SK-N-SH (cell line): ENCODE measurements around the gene TLE5. TPM values are rescaled to one million over a fixed set of nuclear protein-coding genes. Genes with fewer than 3 reads are reported as not detected.
A peak's percentile ranks its signal among the peaks of the same experiment; 100 is the strongest.

Source experiments
- CTCF ChIA-PET: fragments of 300-600, 350-600 bp; formaldehyde crosslinking; extraction: SDS; loops from one replicate; lab custom pipeline; 2021; lab: Yijun Ruan, JAX
- POLR2A ChIA-PET: fragments of 350-600 bp; sonication (Branson Sonifier 250); formaldehyde crosslinking; extraction: SDS; loops from one replicate; lab custom pipeline; 2020; ENCODE audit warnings: antibody characterized with exemption, inconsistent platforms; lab: Yijun Ruan, JAX
- DNase-seq: peaks from one replicate; pipeline ENCODE4 v3.0.0; 2012
- H2AFZ ChIP-seq: fragments of 200-600 bp; sonication (generic); 2 replicates; pipeline ENCODE4 v1.8.1; 2016; ENCODE audit warnings: antibody characterized with exemption, mild to moderate bottlenecking, low read depth
- H3F3A ChIP-seq: fragments of 200-600 bp; sonication (generic); replicated peaks from 2 replicates; pipeline ENCODE3; 2016; ENCODE audit warnings: antibody characterized with exemption, mild to moderate bottlenecking; ENCODE audit not compliant: insufficient read depth
- H3K27ac ChIP-seq, 2 experiments: fragments of 200-500 bp in 1 of 2; fragments of 200-600 bp in 1 of 2; sonication (Bioruptor generic) in 1 of 2; sonication (generic), shearing (Covaris generic) in 1 of 2; 2 replicates each; pipeline versions ENCODE4 v1.5.1 to v1.6.1; 2014 to 2016; ENCODE audit warnings: low read depth in 2 of 2, inconsistent platforms in 1 of 2, low read length in 1 of 2, mild to moderate bottlenecking in 1 of 2, mixed read lengths in 1 of 2
- H3K27me3 ChIP-seq: fragments of 200-600 bp; sonication (generic), shearing (Covaris generic); 2 replicates; pipeline ENCODE4 v1.6.1; 2016; ENCODE audit warnings: mixed run types; ENCODE audit not compliant: insufficient read depth
- H3K36me3 ChIP-seq, 2 experiments: fragments of 200-500 bp in 1 of 2; fragments of 200-600 bp in 1 of 2; sonication (Bioruptor generic) in 1 of 2; sonication (generic) in 1 of 2; replicated peaks in 1 of 2; 2 replicates each; pipeline versions ENCODE3 to v1.5.1; 2014 to 2016; ENCODE audit warnings: low read length in 1 of 2, mild to moderate bottlenecking in 1 of 2; ENCODE audit not compliant: insufficient read depth in 2 of 2, control insufficient read depth in 1 of 2
- H3K4me1 ChIP-seq, 2 experiments: fragments of 200-500 bp in 1 of 2; fragments of 200-600 bp in 1 of 2; sonication (Bioruptor generic) in 1 of 2; sonication (generic), shearing (Covaris generic) in 1 of 2; 2 replicates each; pipeline versions ENCODE4 v1.5.1 to v1.6.1; 2014 to 2016; ENCODE audit warnings: low read depth in 1 of 2, low read length in 1 of 2, mixed run types in 1 of 2; ENCODE audit not compliant: insufficient read depth in 2 of 2, control insufficient read depth in 1 of 2
- H3K4me2 ChIP-seq: fragments of 200-600 bp; sonication (generic), shearing (Covaris generic); 2 replicates; pipeline ENCODE4 v1.6.1; 2017; ENCODE audit warnings: mixed run types
- H3K4me3 ChIP-seq, 2 experiments: fragments of 200-500 bp in 1 of 2; fragments of 200-600 bp in 1 of 2; sonication (Bioruptor generic) in 1 of 2; sonication (generic), shearing (Covaris generic) in 1 of 2; 2 replicates each; pipeline versions ENCODE4 v1.5.1 to v1.8.1; 2014 to 2016; ENCODE audit warnings: low read depth in 2 of 2, inconsistent platforms in 1 of 2, low read length in 1 of 2, mild to moderate bottlenecking in 1 of 2, mixed read lengths in 1 of 2, moderate library complexity in 1 of 2
- H3K79me2 ChIP-seq: fragments of 200-600 bp; sonication (generic); 2 replicates; pipeline ENCODE4 v1.8.1; 2017; ENCODE audit warnings: mild to moderate bottlenecking; ENCODE audit not compliant: insufficient read depth
- H3K9ac ChIP-seq: fragments of 200-600 bp; sonication (generic); 2 replicates; pipeline ENCODE4 v1.6.1; 2017; ENCODE audit warnings: mixed run types
- H3K9me2 ChIP-seq: fragments of 200-600 bp; sonication (generic); 2 replicates; pipeline ENCODE4 v1.6.1; 2017; ENCODE audit warnings: mixed run types
- H3K9me3 ChIP-seq: fragments of 200-600 bp; sonication (generic); 2 replicates; pipeline ENCODE4 v1.6.1; 2017; ENCODE audit warnings: mixed run types, mild to moderate bottlenecking, moderate library complexity
- H4K20me1 ChIP-seq: fragments of 200-600 bp; sonication (generic); 2 replicates; pipeline ENCODE4 v1.6.1; 2017; ENCODE audit warnings: mild to moderate bottlenecking, mixed run types; ENCODE audit not compliant: insufficient read depth
- ELF1 ChIP-seq: IDR thresholded peaks from 2 replicates; pipeline ENCODE4 v1.4.0; 2012
- EP300 ChIP-seq, 2 experiments: IDR thresholded peaks; 2 replicates each; pipeline versions ENCODE4 v1.4.0 to v1.6.1; 2012; ENCODE audit warnings: borderline replicate concordance in 1 of 2, low read depth in 1 of 2, low read length in 1 of 2
- GABPA ChIP-seq: IDR thresholded peaks from 2 replicates; pipeline ENCODE4 v1.4.0; 2012; ENCODE audit warnings: low read depth, mild to moderate bottlenecking
- GATA2 ChIP-seq: sonication (generic); formaldehyde crosslinking; IDR thresholded peaks from 2 replicates; pipeline ENCODE4 v1.5.0; 2020; ENCODE audit warnings: mild to moderate bottlenecking, missing genetic modification reagents
- JUND ChIP-seq: IDR thresholded peaks from 2 replicates; pipeline ENCODE4 v1.4.0; 2012
- MEF2A ChIP-seq: IDR thresholded peaks from 2 replicates; pipeline ENCODE4 v1.4.0; 2012; ENCODE audit warnings: low read depth, borderline replicate concordance
- MXI1 ChIP-seq: IDR thresholded peaks from 2 replicates; pipeline ENCODE4 v1.6.1; 2012; ENCODE audit warnings: mild to moderate bottlenecking, low read depth, low read length, improper control_type of control experiment
- NFIC ChIP-seq: IDR thresholded peaks from 2 replicates; pipeline ENCODE4 v1.4.0; 2012; ENCODE audit warnings: borderline replicate concordance
- NRF1 ChIP-seq: IDR thresholded peaks from 2 replicates; pipeline ENCODE4 v1.6.1; 2012; ENCODE audit warnings: low read depth, mild to moderate bottlenecking, low read length
- POLR2AphosphoS5 ChIP-seq: IDR thresholded peaks from 2 replicates; pipeline ENCODE4 v1.6.1; 2012; ENCODE audit warnings: low read depth, low read length
- RCOR1 ChIP-seq: fragments of 150-350 bp; IDR thresholded peaks from 2 replicates; pipeline ENCODE4 v1.6.1; 2017; ENCODE audit warnings: antibody characterized with exemption, low read length
- RFX5 ChIP-seq: IDR thresholded peaks from 2 replicates; pipeline ENCODE4 v1.6.1; 2012; ENCODE audit warnings: mild to moderate bottlenecking, improper control_type of control experiment, low read length
- SIN3A ChIP-seq: IDR thresholded peaks from 2 replicates; pipeline ENCODE4 v1.6.1; 2012; ENCODE audit warnings: low read depth, mild to moderate bottlenecking, low read length, moderate library complexity, borderline replicate concordance
- TAF1 ChIP-seq: IDR thresholded peaks from 2 replicates; pipeline ENCODE4 v1.6.1; 2012; ENCODE audit warnings: low read depth, mild to moderate bottlenecking, low read length, moderate library complexity, borderline replicate concordance
- TCF12 ChIP-seq: IDR thresholded peaks from 2 replicates; pipeline ENCODE4 v1.4.0; 2012
- YY1 ChIP-seq: IDR thresholded peaks from 2 replicates; pipeline ENCODE4 v1.4.0; 2012; ENCODE audit warnings: low read depth, mild to moderate bottlenecking
- WGBS: methylation state at CpG from one replicate; pipeline ENCODE4 v1.1.6; 2017; ENCODE audit warnings: low lambda C conversion rate; 5-methylcytosine and 5-hydroxymethylcytosine counted together
- polyA plus RNA-seq, 3 experiments: library from polyadenylated mRNA; depleted of rRNA; stranded (reverse); fragments of >200 nt; gene quantifications; 2 replicates each; pipeline ENCODE4 v1.2.3, GENCODE V29; 2012
- TF ChIP-seq, protein P1 (sequence below): IDR thresholded peaks from 2 replicates; pipeline ENCODE4; 2012
- TF ChIP-seq, protein P2 (sequence below): fragments of 150-350 bp; IDR thresholded peaks from 2 replicates; pipeline ENCODE4 v1.6.1; 2017; ENCODE audit warnings: antibody characterized with exemption, low read length, low read depth, borderline replicate concordance
- TF ChIP-seq, protein P3 (sequence below): IDR thresholded peaks from 2 replicates; pipeline ENCODE4 v1.4.0; 2012; ENCODE audit warnings: low read depth, borderline replicate concordance
- TF ChIP-seq, protein P4 (sequence below): IDR thresholded peaks from 2 replicates; pipeline ENCODE4 v1.4.0; 2012; ENCODE audit warnings: low read depth

The TLE5 gene
- polyA plus RNA-seq, 1 of the 3 experiments (the other 2 are of a cell fraction): 519 TPM

DNA sequence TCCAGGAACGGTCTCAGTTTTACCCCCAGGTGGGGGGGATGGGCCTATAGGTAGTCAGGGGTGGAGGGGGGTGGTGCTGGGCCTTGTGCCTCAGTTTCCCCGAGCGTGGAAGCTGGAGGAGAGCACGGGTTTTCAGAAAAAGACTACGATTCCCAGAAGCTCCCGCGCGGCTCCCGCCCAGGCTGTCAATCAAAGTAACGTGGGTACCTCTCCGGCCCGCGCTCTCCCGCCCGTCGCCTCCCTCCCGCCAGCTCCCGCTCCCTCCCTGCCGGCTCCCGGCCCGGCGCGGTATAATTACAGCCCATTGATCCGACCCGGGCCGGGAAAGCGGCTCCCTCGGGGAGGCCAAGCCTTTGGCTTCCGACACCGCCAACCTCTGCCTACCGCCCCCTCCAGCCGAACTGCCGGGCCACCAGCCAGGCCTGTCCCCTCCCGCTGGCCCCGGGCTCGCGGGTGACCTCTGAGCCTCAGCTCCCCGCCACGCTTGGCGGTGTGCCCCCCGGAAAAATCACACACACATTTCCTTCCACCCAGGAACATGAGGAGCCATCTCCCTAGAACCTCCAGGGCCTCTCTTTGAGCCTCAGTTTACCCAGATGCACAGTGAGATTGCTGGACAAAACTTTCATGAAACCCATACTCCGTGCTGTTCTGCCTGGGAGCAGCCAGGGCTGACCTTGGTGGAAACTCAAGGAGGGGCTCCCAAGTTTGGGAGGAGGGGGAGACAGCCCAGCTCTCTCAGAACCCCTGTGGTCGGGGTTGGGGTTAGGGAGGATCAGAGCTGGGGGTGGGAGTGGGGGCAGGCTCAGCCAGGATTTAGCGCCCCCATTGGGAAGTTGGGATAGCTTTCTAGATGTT is 25.9 kb downstream of the TLE5 start (continued):
- TF ChIP-seq GATA2 (CRISPR knock-in tag) (peak; percentile 18; the same call in 1 of the 2 replicates), NRF1 (no peak), TAF1 (no peak), MXI1 (no peak), GABPA (peak; percentile 40; the same call in 1 of the 2 replicates), NFIC (peak; percentile 64), SIN3A (no peak), ELF1 (no peak), RFX5 (no peak)
- TF ChIP-seq, protein P1, sequence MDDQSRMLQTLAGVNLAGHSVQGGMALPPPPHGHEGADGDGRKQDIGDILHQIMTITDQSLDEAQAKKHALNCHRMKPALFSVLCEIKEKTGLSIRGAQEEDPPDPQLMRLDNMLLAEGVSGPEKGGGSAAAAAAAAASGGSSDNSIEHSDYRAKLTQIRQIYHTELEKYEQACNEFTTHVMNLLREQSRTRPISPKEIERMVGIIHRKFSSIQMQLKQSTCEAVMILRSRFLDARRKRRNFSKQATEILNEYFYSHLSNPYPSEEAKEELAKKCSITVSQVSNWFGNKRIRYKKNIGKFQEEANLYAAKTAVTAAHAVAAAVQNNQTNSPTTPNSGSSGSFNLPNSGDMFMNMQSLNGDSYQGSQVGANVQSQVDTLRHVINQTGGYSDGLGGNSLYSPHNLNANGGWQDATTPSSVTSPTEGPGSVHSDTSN: peak; percentile 99
- TF ChIP-seq, protein P2, sequence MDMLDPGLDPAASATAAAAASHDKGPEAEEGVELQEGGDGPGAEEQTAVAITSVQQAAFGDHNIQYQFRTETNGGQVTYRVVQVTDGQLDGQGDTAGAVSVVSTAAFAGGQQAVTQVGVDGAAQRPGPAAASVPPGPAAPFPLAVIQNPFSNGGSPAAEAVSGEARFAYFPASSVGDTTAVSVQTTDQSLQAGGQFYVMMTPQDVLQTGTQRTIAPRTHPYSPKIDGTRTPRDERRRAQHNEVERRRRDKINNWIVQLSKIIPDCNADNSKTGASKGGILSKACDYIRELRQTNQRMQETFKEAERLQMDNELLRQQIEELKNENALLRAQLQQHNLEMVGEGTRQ: no peak

DNA sequence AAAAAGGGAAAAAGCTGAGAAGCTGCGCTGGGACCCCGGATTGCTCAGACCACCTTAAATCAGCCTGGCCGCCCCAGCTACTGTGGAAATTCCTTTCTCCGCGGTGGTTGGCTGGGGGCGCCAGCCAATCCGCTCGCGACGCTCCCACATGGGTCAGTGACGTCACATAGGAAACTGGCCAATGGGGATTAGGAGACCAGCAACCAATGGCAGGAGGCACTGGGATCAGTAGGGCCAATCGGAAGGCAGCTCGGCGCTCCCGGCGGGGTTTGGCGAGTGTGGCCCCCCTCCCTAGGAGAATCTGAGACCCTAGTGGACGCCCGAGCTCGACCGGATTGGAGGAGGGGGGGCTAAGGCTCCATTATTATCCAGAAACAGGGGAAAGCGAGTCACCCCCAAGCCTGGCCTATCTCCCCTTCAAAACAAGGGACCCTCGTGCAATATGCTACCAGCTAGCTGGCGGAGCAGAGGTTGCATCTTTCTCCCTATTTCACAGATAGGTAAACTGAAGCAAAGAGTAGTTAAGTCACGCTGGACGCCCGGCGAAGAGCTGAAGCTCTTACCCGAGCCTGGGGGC is 26.7 kb downstream of the TLE5 start:
- H3K36me3 ChIP-seq: no peaks in the 10 kb centered on the region
- WGBS: 1% methylated on average over 18 of the region's 29 CpGs
- H3K4me3 ChIP-seq: peak overlapping the region; percentile 49 to 69
- peak; percentile 98 for DNase-seq
- H3K79me2 ChIP-seq: no peaks in the 10 kb centered on the region
- no peaks in the 10 kb centered on the region for H4K20me1 ChIP-seq
- ChIA-PET POLR2A (interaction anchor here (0.5 to 3.4 kb wide), 11 partner anchors 11 to 151 kb away, joined by 3 to 21 read pairs (median 4); no protein-coding TSS in a partner anchor), CTCF (interaction anchor here (0.7 to 3.5 kb wide), 19 partner anchors 8 to 148 kb away, joined by 3 to 20 read pairs (median 6); partner anchors contain the start of genes TLE5 and TLE6)
- peak overlapping the region; percentile 99 for H3K4me2 ChIP-seq
- H3K9me2 ChIP-seq: no peaks in the 10 kb centered on the region
- H3K4me1 ChIP-seq: peaks cover 0 to 14% of the 10 kb centered on the region in 2 experiments; a peak in 1 of 4 replicates
- peak overlapping the region; percentile 98 for H2AFZ ChIP-seq
- no peaks in the 10 kb centered on the region for H3K9me3 ChIP-seq
- H3K27ac ChIP-seq: peak overlapping the region; percentile 74 to 83
- peaks cover 31% of the 10 kb centered on the region for H3K27me3 ChIP-seq
- H3F3A ChIP-seq: peaks cover 9% of the 10 kb centered on the region
- peak overlapping the region; percentile 54 for H3K9ac ChIP-seq
- no peak for TF ChIP-seq YY1
- TF ChIP-seq POLR2AphosphoS5: peak; percentile 37; the same call in 1 of the 2 replicates
- no peak for TF ChIP-seq MEF2A
- no peak for TF ChIP-seq TCF12
- TF ChIP-seq ELF1: no peak; the same call in 1 of the 2 replicates
- TF ChIP-seq JUND: no peak
- no peak; the same call in 1 of the 2 replicates for TF ChIP-seq RCOR1
- no peak for TF ChIP-seq GABPA
- TF ChIP-seq, protein P1: no peak; the same call in 1 of the 2 replicates
- TF ChIP-seq EP300 (IDR thresholded peaks at IDR 0.05; ENCODE audit: borderline replicate concordance in 1 of 2, low read depth in 1 of 2, low read length in 1 of 2): peak; percentile 22 to 25; a peak in 1 of 4 replicates
- TF ChIP-seq, protein P3, sequence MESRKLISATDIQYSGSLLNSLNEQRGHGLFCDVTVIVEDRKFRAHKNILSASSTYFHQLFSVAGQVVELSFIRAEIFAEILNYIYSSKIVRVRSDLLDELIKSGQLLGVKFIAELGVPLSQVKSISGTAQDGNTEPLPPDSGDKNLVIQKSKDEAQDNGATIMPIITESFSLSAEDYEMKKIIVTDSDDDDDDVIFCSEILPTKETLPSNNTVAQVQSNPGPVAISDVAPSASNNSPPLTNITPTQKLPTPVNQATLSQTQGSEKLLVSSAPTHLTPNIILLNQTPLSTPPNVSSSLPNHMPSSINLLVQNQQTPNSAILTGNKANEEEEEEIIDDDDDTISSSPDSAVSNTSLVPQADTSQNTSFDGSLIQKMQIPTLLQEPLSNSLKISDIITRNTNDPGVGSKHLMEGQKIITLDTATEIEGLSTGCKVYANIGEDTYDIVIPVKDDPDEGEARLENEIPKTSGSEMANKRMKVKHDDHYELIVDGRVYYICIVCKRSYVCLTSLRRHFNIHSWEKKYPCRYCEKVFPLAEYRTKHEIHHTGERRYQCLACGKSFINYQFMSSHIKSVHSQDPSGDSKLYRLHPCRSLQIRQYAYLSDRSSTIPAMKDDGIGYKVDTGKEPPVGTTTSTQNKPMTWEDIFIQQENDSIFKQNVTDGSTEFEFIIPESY: no peak
- 0 out of 2 replicates have a peak, but pooled peaks have one; percentile 5 for TF ChIP-seq MXI1
- TF ChIP-seq, protein P4, sequence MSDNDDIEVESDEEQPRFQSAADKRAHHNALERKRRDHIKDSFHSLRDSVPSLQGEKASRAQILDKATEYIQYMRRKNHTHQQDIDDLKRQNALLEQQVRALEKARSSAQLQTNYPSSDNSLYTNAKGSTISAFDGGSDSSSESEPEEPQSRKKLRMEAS: no peak
- TF ChIP-seq RFX5: peak; percentile 89
